Measurements from ENCODE around the gene TOLLIP. TPM values are rescaled to one million over a fixed set of nuclear protein-coding genes. Genes with fewer than 3 reads are reported as not detected.
"Not testable (repeated sequence)": the region's sequence is repeated elsewhere in the genome, so short reads cannot be mapped to it uniquely, and the experiment has no call there.

The TOLLIP gene
- polyA plus RNA-seq, 10 donors = 21.0 to 30.5 (median 23.6) TPM

DNA sequence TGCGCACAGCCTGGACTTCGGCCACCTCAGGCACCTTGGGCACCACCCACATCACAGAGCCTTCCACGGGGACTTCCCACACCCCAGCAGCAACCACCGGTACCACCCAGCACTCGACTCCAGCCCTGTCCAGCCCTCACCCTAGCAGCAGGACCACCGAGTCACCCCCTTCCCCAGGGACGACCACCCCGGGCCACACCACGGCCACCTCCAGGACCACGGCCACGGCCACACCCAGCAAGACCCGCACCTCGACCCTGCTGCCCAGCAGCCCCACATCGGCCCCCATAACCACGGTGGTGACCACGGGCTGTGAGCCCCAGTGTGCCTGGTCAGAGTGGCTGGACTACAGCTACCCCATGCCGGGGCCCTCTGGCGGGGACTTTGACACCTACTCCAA lies 60.5 kb downstream of the TOLLIP start:
- DNase-seq = not testable (repeated sequence)

GRCh38 chr11:1247026-1247425 lies 62.4 kb downstream of the TOLLIP start:
- not testable (repeated sequence) for DNase-seq

DNA sequence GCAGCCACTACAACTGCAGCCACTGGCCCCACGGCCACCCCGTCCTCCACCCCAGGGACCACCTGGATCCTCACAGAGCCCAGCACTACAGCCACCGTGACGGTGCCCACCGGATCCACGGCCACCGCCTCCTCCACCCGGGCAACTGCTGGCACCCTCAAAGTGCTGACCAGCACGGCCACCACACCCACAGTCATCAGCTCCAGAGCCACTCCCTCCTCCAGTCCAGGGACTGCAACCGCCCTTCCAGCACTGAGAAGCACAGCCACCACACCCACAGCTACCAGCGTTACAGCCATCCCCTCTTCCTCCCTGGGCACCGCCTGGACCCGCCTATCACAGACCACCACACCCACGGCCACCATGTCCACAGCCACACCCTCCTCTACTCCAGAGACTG lies 63.1 kb downstream of the TOLLIP start:
- DNase-seq = not testable (repeated sequence)

DNA sequence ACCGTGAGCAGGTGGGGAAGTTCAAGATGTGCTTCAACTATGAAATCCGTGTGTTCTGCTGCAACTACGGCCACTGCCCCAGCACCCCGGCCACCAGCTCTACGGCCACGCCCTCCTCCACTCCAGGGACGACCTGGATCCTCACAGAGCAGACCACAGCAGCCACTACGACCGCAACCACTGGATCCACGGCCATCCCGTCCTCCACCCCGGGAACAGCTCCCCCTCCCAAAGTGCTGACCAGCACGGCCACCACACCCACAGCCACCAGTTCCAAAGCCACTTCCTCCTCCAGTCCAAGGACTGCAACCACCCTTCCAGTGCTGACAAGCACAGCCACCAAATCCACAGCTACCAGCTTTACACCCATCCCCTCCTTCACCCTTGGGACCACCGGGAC lies 63.7 kb downstream of the TOLLIP start:
- not testable (repeated sequence) for DNase-seq

DNA sequence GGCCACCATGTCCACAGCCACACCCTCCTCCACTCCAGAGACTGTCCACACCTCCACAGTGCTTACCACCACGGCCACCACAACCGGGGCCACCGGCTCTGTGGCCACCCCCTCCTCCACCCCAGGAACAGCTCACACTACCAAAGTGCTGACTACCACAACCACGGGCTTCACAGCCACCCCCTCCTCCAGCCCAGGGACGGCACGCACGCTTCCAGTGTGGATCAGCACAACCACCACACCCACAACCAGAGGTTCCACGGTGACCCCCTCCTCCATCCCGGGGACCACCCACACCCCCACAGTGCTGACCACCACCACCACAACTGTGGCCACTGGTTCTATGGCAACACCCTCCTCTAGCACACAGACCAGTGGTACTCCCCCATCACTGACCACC lies 64.9 kb downstream of the TOLLIP start:
- DNase-seq = not testable (repeated sequence)

- not testable (repeated sequence) for DNase-seq
Measured at GRCh38 chr11:1243521-1243920, 65.9 kb downstream of the TOLLIP start.

DNA sequence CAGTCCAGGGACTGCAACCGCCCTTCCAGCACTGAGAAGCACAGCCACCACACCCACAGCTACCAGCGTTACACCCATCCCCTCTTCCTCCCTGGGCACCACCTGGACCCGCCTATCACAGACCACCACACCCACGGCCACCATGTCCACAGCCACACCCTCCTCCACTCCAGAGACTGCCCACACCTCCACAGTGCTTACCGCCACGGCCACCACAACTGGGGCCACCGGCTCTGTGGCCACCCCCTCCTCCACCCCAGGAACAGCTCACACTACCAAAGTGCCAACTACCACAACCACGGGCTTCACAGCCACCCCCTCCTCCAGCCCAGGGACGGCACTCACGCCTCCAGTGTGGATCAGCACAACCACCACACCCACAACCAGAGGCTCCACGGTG lies 66.7 kb downstream of the TOLLIP start:
- not testable (repeated sequence) for DNase-seq

DNA sequence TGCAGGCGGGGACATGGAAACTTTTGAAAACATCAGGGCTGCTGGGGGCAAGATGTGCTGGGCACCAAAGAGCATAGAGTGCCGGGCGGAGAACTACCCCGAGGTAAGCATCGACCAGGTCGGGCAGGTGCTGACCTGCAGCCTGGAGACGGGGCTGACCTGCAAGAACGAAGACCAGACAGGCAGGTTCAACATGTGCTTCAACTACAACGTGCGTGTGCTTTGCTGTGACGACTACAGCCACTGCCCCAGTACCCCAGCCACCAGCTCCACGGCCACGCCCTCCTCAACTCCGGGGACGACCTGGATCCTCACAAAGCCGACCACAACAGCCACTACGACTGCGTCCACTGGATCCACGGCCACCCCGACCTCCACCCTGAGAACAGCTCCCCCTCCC lies 67.1 kb downstream of the TOLLIP start:
- no peak for DNase-seq

DNA sequence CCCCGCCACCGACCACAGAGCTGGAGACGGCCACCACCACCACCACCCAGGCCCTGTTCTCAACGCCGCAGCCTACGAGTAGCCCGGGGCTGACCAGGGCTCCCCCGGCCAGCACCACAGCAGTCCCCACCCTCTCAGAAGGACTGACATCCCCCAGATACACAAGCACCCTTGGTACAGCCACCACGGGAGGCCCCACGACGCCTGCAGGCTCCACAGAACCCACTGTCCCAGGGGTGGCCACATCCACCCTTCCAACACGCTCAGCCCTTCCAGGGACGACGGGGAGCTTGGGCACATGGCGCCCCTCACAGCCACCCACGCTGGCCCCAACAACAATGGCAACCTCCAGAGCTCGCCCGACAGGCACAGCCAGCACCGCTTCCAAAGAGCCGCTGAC lies 67.7 kb downstream of the TOLLIP start:
- no peak for DNase-seq

DNA sequence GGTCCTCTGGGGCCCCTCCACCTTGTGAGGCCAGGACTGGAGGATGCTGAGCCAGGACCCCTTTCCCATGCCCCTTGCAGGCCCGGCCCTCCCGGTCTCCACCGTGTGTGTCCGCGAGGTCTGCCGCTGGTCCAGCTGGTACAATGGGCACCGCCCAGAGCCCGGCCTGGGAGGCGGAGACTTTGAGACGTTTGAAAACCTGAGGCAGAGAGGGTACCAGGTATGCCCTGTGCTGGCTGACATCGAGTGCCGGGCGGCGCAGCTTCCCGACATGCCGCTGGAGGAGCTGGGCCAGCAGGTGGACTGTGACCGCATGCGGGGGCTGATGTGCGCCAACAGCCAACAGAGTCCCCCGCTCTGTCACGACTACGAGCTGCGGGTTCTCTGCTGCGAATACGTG lies 68.7 kb downstream of the TOLLIP start:
- DNase-seq = no peak

DNA sequence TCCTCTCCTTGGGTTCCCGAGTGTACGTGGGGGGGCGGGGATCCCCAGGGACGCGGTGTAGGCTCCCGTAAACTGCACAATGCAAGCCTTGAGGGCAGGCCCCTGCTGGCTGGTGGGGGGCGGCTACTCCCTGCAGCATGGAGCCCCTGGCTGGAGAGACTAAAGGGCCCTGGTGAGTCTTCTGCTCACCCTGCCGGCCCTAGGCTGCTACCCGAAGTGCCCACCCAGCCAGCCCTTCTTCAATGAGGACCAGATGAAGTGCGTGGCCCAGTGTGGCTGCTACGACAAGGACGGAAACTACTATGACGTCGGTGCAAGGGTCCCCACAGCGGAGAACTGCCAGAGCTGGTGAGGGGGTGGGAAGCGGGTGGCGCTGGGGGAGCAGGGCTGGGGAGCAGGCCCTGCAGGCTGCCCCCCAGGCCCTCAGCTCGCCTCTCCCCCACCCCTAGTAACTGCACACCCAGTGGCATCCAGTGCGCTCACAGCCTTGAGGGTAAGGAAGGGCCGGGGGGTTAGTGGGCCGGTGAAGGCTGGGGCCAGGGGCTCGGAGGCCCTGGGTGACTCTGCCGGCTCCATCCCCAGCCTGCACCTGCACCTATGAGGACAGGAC lies 69.7 kb downstream of the TOLLIP start:
- DNase-seq = no peak

GRCh38 chr11:1238767-1239595 lies 70.5 kb downstream of the TOLLIP start:
- DNase-seq = no peak

DNA sequence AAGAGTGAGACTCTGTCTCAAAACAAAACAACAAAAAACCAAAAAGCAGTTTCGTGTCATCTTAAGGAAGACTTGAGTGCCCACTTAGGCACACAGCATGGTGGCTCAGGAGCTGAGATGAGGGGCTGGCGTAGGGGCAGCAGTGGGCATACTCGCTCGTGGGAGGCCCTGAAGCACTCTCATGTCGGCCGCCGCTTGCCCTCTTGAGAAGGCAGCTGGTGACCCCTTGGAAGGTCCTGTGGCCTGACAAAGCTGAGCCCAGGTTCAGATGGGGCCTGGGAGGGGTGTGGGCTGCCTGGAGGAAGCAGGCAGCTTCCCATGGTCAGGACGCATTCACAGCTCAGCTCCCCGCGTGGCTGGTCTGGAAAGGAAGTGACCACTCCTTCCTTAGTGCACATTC lies 71.6 kb downstream of the TOLLIP start:
- DNase-seq = no peak

GRCh38 chr11:1237128-1237580 lies 72.3 kb downstream of the TOLLIP start:
- no peak for DNase-seq

DNA sequence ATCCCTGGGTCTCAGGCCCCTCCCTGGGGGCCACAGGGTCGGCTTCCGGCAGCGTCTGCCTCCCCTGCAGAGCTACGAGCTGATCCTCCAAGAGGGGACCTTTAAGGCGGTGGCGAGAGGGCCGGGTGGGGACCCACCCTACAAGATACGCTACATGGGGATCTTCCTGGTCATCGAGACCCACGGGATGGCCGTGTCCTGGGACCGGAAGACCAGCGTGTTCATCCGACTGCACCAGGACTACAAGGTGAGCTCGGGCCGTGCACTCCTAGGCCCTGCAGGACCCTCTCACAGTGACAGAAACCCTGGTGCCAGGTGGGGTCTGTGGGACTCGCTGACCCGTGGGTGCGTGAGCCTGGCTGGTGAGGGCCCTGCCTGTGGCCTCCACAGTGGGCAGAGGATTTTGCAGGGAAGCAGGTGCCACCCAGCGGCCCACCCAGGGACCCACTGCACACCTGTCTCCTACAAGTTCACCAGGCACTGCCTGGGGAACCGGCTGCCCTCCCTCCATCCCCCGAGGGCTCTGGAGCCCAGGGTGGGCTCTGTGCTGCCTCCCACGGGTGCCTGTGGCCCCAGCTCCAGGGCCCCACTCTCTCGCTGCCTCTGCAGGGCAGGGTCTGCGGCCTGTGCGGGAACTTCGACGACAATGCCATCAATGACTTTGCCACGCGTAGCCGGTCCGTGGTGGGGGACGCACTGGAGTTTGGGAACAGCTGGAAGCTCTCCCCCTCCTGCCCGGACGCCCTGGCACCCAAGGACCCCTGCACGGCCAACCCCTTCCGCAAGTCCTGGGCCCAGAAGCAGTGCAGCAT lies 72.9 kb downstream of the TOLLIP start:
- DNase-seq = no peak

- no peak for DNase-seq
Measured at GRCh38 chr11:1235901-1236315, 73.5 kb downstream of the TOLLIP start.

- DNase-seq = no peak
Measured at GRCh38 chr11:1235306-1235900, 74.0 kb downstream of the TOLLIP start.

DNA sequence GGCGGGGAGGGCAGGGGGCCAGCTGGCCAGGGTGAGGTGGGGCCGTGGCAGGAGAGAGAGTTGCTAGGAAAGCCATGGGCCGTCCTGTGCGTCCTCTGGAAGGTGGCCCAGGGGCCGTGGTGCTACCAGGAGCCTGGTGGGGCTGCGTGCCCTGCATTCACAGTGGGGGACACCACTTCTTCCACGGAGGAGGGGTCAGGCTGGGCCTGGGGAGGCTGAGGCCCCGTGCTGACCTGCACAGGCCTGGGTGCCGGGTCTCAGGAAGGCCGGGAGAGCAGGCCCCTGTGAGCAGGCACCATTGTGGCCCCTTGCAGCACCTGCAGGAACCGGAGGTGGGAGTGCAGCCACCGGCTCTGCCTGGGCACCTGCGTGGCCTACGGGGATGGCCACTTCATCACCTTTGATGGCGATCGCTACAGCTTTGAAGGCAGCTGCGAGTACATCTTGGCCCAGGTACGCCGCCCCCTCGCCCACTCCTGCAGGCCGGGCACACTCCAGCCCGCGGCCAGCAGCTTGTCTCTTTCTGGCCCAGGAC lies 74.6 kb downstream of the TOLLIP start:
- no peak for DNase-seq

DNA sequence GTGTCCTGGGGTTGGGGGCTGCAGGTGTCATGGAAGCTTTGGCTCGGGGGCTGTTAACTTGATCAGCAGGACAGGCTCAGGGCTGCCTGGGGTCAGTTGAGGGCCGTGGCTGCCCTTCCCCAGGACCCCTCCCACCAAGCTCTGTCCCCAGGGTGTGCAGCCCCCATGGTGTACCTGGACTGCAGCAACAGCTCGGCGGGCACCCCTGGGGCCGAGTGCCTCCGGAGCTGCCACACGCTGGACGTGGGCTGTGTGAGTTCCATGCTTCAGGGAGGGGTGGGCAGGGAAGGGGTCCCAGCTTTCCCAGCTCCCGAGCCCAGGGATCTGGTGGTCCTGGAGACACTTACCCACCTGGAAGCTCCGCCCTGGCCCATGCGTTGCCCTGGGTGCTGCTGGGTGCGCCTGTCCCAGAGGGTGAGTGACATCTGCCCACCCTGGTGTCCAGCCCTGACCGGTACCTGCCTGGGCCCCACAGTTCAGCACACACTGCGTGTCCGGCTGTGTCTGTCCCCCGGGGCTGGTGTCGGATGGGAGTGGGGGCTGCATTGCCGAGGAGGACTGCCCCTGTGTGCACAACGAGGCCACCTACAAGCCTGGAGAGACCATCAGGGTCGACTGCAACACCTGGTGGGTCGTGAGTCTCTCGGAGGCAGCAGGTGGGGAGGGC lies 75.2 kb downstream of the TOLLIP start:
- no peak for DNase-seq

DNA sequence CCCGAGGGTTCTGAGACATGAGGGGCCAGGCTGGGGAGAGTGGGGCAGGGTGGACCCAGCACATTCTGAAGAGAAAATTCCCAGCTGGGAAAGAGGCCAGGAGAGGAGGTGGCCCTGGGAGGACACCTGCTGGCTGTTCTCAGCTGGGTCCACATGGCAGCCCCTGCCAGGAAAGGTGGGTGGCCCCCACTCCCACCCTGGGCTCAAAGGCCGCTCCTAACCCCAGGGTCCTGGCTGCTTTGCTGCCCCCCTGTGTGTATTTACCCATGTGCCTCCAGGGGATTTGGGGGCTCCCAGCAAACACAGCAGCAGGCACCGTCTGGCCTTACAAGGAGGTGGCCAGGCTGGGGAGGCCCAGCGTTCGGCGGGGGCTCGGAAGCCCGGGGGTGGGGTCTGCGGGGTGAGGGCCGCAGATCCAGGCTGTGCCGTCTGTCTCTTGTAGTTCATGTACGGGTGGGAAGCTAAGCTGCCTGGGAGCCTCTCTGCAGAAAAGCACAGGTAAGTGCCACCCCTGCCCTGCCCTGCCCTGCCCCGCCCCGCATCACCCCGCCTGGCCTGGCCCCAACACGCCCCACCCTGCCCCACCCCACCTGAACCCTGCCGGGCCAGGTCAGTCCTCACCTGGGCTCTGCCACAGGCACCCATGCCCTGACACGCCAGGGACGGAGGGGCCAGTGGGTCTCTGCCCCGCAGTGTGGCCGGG lies 75.9 kb downstream of the TOLLIP start:
- DNase-seq = no peak
